GM23338 (cell line): Measurements from ENCODE around the gene NCSTN.

Experiments
- CREB1 ChIP-seq: fragments of 250-450 bp; sonication (Bioruptor Pico); IDR thresholded peaks from 2 replicates; pipeline ENCODE4 v1.5.0; 2020; ENCODE audit warnings: low read depth, mild to moderate bottlenecking, moderate library complexity
- ETS1 ChIP-seq: IDR thresholded peaks from 2 replicates; pipeline ENCODE4 v1.6.1; 2016; ENCODE audit warnings: antibody characterized with exemption
- EZH2 ChIP-seq: fragments of 200-600 bp; sonication (generic); IDR thresholded peaks from one replicate; pipeline ENCODE4 v1.8.0; 2017; ENCODE audit warnings: antibody characterized with exemption, mild to moderate bottlenecking, low read depth; ENCODE audit not compliant: unreplicated experiment
- EZH2phosphoT487 ChIP-seq: fragments of 200-600 bp; sonication (generic); IDR thresholded peaks from one replicate; pipeline ENCODE4 v1.8.1; 2018; ENCODE audit warnings: antibody characterized with exemption; ENCODE audit not compliant: unreplicated experiment
- JUNB ChIP-seq: IDR thresholded peaks from one replicate; pipeline ENCODE4 v1.6.1; 2016; ENCODE audit warnings: antibody characterized with exemption; ENCODE audit not compliant: unreplicated experiment
- POLR2AphosphoS5 ChIP-seq: IDR thresholded peaks from 2 replicates; pipeline ENCODE4 v1.6.1; 2016; ENCODE audit warnings: antibody characterized with exemption, low read depth
- ZNF114 ChIP-seq: fragments of 250-450 bp; sonication (Bioruptor Pico); IDR thresholded peaks from 2 replicates; pipeline ENCODE4 v1.5.0; 2020; ENCODE audit warnings: mild to moderate bottlenecking, moderate library complexity
- ZNF331 ChIP-seq: fragments of 250-450 bp; sonication (Bioruptor Pico); IDR thresholded peaks from 2 replicates; pipeline ENCODE4 v1.5.0; 2020; ENCODE audit warnings: low read depth, mild to moderate bottlenecking, moderate library complexity
- TF ChIP-seq, protein P1 (sequence below), 2 experiments: fragments of 200-600 bp in 1 of 2; sonication (generic) in 1 of 2; conservative IDR thresholded peaks; 2 replicates each; pipeline versions ENCODE4 v1.5.1 to v1.6.1; 2016 to 2017; ENCODE audit warnings: antibody characterized with exemption in 2 of 2, low read depth in 2 of 2, mild to moderate bottlenecking in 2 of 2, moderate library complexity in 1 of 2
- TF ChIP-seq, protein P2 (sequence below): IDR thresholded peaks from one replicate; pipeline ENCODE4 v1.6.1; 2018; ENCODE audit warnings: antibody characterized with exemption; ENCODE audit not compliant: unreplicated experiment

- TF ChIP-seq, protein P1, sequence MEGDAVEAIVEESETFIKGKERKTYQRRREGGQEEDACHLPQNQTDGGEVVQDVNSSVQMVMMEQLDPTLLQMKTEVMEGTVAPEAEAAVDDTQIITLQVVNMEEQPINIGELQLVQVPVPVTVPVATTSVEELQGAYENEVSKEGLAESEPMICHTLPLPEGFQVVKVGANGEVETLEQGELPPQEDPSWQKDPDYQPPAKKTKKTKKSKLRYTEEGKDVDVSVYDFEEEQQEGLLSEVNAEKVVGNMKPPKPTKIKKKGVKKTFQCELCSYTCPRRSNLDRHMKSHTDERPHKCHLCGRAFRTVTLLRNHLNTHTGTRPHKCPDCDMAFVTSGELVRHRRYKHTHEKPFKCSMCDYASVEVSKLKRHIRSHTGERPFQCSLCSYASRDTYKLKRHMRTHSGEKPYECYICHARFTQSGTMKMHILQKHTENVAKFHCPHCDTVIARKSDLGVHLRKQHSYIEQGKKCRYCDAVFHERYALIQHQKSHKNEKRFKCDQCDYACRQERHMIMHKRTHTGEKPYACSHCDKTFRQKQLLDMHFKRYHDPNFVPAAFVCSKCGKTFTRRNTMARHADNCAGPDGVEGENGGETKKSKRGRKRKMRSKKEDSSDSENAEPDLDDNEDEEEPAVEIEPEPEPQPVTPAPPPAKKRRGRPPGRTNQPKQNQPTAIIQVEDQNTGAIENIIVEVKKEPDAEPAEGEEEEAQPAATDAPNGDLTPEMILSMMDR (conservative IDR thresholded peaks at IDR 0.05; ENCODE audit: low read depth in 2 of 2), result no peak
- TF ChIP-seq CREB1 (no peak), EZH2phosphoT487 (no peak), POLR2AphosphoS5 (no peak), EZH2 (no peak), ZNF114 (CRISPR knock-in tag) (no peak), ZNF331 (CRISPR knock-in tag) (no peak), JUNB (no peak), ETS1 (no peak)
- TF ChIP-seq, protein P2, sequence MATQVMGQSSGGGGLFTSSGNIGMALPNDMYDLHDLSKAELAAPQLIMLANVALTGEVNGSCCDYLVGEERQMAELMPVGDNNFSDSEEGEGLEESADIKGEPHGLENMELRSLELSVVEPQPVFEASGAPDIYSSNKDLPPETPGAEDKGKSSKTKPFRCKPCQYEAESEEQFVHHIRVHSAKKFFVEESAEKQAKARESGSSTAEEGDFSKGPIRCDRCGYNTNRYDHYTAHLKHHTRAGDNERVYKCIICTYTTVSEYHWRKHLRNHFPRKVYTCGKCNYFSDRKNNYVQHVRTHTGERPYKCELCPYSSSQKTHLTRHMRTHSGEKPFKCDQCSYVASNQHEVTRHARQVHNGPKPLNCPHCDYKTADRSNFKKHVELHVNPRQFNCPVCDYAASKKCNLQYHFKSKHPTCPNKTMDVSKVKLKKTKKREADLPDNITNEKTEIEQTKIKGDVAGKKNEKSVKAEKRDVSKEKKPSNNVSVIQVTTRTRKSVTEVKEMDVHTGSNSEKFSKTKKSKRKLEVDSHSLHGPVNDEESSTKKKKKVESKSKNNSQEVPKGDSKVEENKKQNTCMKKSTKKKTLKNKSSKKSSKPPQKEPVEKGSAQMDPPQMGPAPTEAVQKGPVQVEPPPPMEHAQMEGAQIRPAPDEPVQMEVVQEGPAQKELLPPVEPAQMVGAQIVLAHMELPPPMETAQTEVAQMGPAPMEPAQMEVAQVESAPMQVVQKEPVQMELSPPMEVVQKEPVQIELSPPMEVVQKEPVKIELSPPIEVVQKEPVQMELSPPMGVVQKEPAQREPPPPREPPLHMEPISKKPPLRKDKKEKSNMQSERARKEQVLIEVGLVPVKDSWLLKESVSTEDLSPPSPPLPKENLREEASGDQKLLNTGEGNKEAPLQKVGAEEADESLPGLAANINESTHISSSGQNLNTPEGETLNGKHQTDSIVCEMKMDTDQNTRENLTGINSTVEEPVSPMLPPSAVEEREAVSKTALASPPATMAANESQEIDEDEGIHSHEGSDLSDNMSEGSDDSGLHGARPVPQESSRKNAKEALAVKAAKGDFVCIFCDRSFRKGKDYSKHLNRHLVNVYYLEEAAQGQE, result no peak
Observed at GRCh38 chr1:160369087-160369486, 25.9 kb downstream of the NCSTN start.
